ENCODE results near the gene CYP2U1. TPM values are rescaled to one million over a fixed set of nuclear protein-coding genes. Genes with fewer than 3 reads are reported as not detected.

CYP2U1 gene
- total and polyA plus RNA-seq, 2 donors = 8.9 to 16.4 TPM

Other genes with a start within 250 kb of the CYP2U1 start
- gene PAPSS1, start 211.3 kb upstream of the CYP2U1 start, total RNA-seq = 62.9 TPM
- 44.7 TPM for gene PAPSS1, start 211.3 kb upstream of the CYP2U1 start, polyA plus RNA-seq
- 36.6 TPM for gene SGMS2, start 106.6 kb upstream of the CYP2U1 start, total RNA-seq
- gene SGMS2, start 106.6 kb upstream of the CYP2U1 start, polyA plus RNA-seq = 13.3 TPM
- gene HADH, start 58.3 kb downstream of the CYP2U1 start, total RNA-seq = 28.1 TPM
- gene HADH, start 58.3 kb downstream of the CYP2U1 start, polyA plus RNA-seq = 61.0 TPM
- 9.5 TPM for gene LEF1, start 237.4 kb downstream of the CYP2U1 start, total RNA-seq
- 7.7 TPM for gene LEF1, start 237.4 kb downstream of the CYP2U1 start, polyA plus RNA-seq